Esophagus squamous epithelium (tissue), 4 donors: ENCODE measurements around the gene WNK2.

Source experiments
- CTCF ChIP-seq, 6 experiments: fragments of 450-650 bp in 4 of 6; fragments of 200-600 bp in 2 of 6; sonication (generic) in 2 of 6; IDR thresholded peaks; one replicate each; pipeline ENCODE4 v1.5.1; 2016 to 2019; ENCODE audit warnings: antibody characterized with exemption in 6 of 6, mild to moderate bottlenecking in 4 of 6, moderate library complexity in 4 of 6
- POLR2A ChIP-seq, 4 donors: fragments of 450-650 bp; IDR thresholded peaks; one replicate each; pipeline ENCODE4 v1.6.1; 2017; ENCODE audit warnings: antibody characterized with exemption in 4 of 4, mild to moderate bottlenecking in 4 of 4, moderate library complexity in 3 of 4

- TF ChIP-seq CTCF (IDR thresholded peaks at IDR 0.05), result no peak
- TF ChIP-seq POLR2A (IDR thresholded peaks at IDR 0.05), result no peak
Observed at GRCh38 chr9:93329629-93330280, 145.8 kb downstream of the WNK2 start.
